Measurements from ENCODE around the gene CDH4. TPM values are rescaled to one million over a fixed set of nuclear protein-coding genes. Genes with fewer than 3 reads are reported as not detected.

CDH4 gene
- total and polyA plus RNA-seq, 2 of the 4 experiments (the other 2 are of a cell fraction), result 1.6 to 3.5 TPM

DNA sequence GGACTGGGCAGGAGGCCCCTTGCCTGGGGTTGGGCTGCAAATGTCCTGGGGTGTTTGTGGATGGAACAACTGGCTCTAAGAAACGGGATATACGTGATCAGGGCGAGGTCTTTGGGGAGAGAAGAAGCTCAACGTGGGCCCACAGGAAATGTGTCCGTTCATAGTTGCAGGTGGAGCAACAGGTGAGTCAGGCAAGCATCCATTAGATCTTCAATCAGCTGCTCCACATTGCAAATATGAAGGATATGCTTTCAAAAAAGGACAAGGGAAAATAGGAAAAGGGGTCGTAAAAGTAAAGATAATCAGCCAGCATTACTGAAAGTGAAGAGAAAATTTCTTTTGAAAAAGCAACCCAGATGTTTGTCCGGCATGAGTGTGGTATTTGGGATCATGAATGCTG is 251.0 kb downstream of the CDH4 start:
- H2AK5ac ChIP-seq (ENCODE audit: low read depth, low read length), result no peak overlapping the region
- no peaks in the 10 kb centered on the region for H3K36me3 ChIP-seq (ENCODE audit: control insufficient read depth, insufficient read depth, low read length)
- POLR2A ChIA-PET (ENCODE audit: unreplicated experiment), result no interaction called here
- no peak overlapping the region for H3K4me2 ChIP-seq (ENCODE audit: low read depth, low read length)
- H3K27me3 ChIP-seq (ENCODE audit: control insufficient read depth, insufficient read depth, low read length), result no peaks in the 10 kb centered on the region
- H2AK9ac ChIP-seq (replicated peaks; ENCODE audit: low read depth, low read length, poor library complexity), result no peak overlapping the region
- no peak overlapping the region for H4K91ac ChIP-seq (ENCODE audit: insufficient read depth, low read depth, low read length)
- DNase-seq, result no peak
- H3K4me1 ChIP-seq (ENCODE audit: control insufficient read depth, insufficient read depth, low read length), result 0 out of 2 replicates have a peak, but pooled peaks cover 1% of the 10 kb centered on the region
- no peak overlapping the region for H3K56ac ChIP-seq (ENCODE audit: extremely low read depth, insufficient read depth, low read length)
- CTCF ChIA-PET, result no interaction called here
- H3K23ac ChIP-seq (ENCODE audit: low read depth, low read length), result no peak overlapping the region
- no peak overlapping the region for H3K14ac ChIP-seq (replicated peaks; ENCODE audit: low read depth, low read length)
- no peak overlapping the region for H2AFZ ChIP-seq (replicated peaks; ENCODE audit: low read length, poor library complexity)
- no peak overlapping the region for H2BK120ac ChIP-seq (ENCODE audit: low read depth, low read length)
- H4K20me1 ChIP-seq (ENCODE audit: insufficient read depth, low read length), result no peaks in the 10 kb centered on the region
- no peak overlapping the region for H2BK15ac ChIP-seq (ENCODE audit: low read depth, low read length)
- no peak overlapping the region for H3K4me3 ChIP-seq (ENCODE audit: insufficient read depth, low read depth, low read length)
- intact Hi-C loops (cut with micrococcal nuclease), result no loop called here
- no peaks in the 10 kb centered on the region for H3K79me1 ChIP-seq (ENCODE audit: low read depth in 1 of 2, low read length in 2 of 2)
- WGBS, 2 experiments (ENCODE audit: extremely low coverage in 2 of 2, insufficient read length in 1 of 2), result 62% methylated on average over 3 of the region's 7 CpGs; no CpG with 5 or more reads in 1 of the 2 experiments
- TF ChIP-seq RCOR1 (IDR thresholded peaks at IDR 0.05; ENCODE audit: insufficient replicate concordance, low read length), result no peak
- TF ChIP-seq RFX5 (IDR thresholded peaks at IDR 0.05; ENCODE audit: low read depth, low read length), result no peak
- TF ChIP-seq RAD21 (IDR thresholded peaks at IDR 0.05; ENCODE audit: low read length), result no peak
- no peak for ATAC-seq (ENCODE audit: low read depth)
- H4K5ac ChIP-seq (ENCODE audit: low read depth, low read length), result no peak overlapping the region
- no peak overlapping the region for H4K8ac ChIP-seq (ENCODE audit: low read depth in 2 of 2, low read length in 2 of 2)
- H3K18ac ChIP-seq (ENCODE audit: low read depth, low read length), result no peak overlapping the region
- H3K4ac ChIP-seq (ENCODE audit: low read depth, low read length), result no peak overlapping the region
- H3K9ac ChIP-seq (ENCODE audit: low read depth, low read length), result no peak overlapping the region
- H3K9me3 ChIP-seq (ENCODE audit: control insufficient read depth, insufficient read depth, low read length), result no peaks in the 10 kb centered on the region; the same call in 1 of the 2 replicates
- dilution Hi-C loops (cut with HindIII; ENCODE audit: low sequenced_read_pairs, unreplicated experiment), result no loop called here
- in situ Hi-C loops (cut with MboI; ENCODE audit: low sequenced_read_pairs), result no loop called here
- no peak overlapping the region for H3K27ac ChIP-seq (ENCODE audit: insufficient read depth, low read length)
- no peak overlapping the region for H2BK5ac ChIP-seq (ENCODE audit: low read depth, low read length, poor library complexity, severe bottlenecking)
- H2BK20ac ChIP-seq (ENCODE audit: low read depth, low read length), result no peak overlapping the region
- H3K9me1 ChIP-seq (ENCODE audit: insufficient read depth, low read length), result peaks cover 11% of the 10 kb centered on the region
- BruUV-seq (replicated peaks), result no TSS peak

All from IMR-90 (cell line).